HL-60 (cell line): ENCODE measurements around the gene SLC4A8.
"Not testable (repeated sequence)": the region's sequence is repeated elsewhere in the genome, so short reads cannot be mapped to it uniquely, and the experiment has no call there.

ENCODE experiments used
- DNase-seq, 2 experiments: peaks; one replicate each; pipeline ENCODE4 v3.0.0-alpha.2; 2010 to 2020; ENCODE audit warnings: low read depth in 1 of 2, low spot score in 1 of 2
- H3K27ac ChIP-seq: fragments of 250-450 bp; sonication (Bioruptor Pico); replicated peaks from 2 replicates; pipeline ENCODE4 v1.5.1; 2020; ENCODE audit warnings: mild to moderate bottlenecking, moderate library complexity
- H3K27me3 ChIP-seq: fragments of 250-450 bp; sonication (Bioruptor Pico); 2 replicates; pipeline ENCODE4 v1.5.1; 2021; ENCODE audit warnings: mild to moderate bottlenecking, moderate library complexity; ENCODE audit not compliant: insufficient read depth, poor library complexity, severe bottlenecking
- H3K4me3 ChIP-seq: replicated peaks from 2 replicates; pipeline ENCODE4 v1.5.1; 2011; ENCODE audit warnings: mild to moderate bottlenecking, control low read depth, low read length; ENCODE audit not compliant: insufficient read depth
- CTCF ChIP-seq: IDR thresholded peaks from one replicate; pipeline ENCODE4 v1.5.1; 2011; ENCODE audit warnings: low read length, control low read depth, inconsistent platforms; ENCODE audit not compliant: insufficient read depth
- GABPA ChIP-seq: IDR thresholded peaks from 2 replicates; pipeline ENCODE4 v1.6.1; 2012; ENCODE audit warnings: low read depth
- POLR2AphosphoS5 ChIP-seq: IDR thresholded peaks from 2 replicates; pipeline ENCODE4 v1.6.1; 2012; ENCODE audit warnings: low read depth
- REST ChIP-seq: IDR thresholded peaks from 2 replicates; pipeline ENCODE4 v1.6.1; 2012; ENCODE audit warnings: low read depth; ENCODE audit not compliant: insufficient replicate concordance
- SPI1 ChIP-seq: IDR thresholded peaks from 2 replicates; pipeline ENCODE4 v1.6.1; 2012; ENCODE audit warnings: low read depth, mild to moderate bottlenecking, borderline replicate concordance

SLC4A8 gene

GRCh38 chr12:51450806-51451205, 26.2 kb downstream of the SLC4A8 start:
- Histone ChIP-seq H3K27ac (no peak overlapping the region), H3K27me3 (no peaks in the 10 kb centered on the region), H3K4me3 (no peak overlapping the region)
- no peak for DNase-seq
- TF ChIP-seq REST (no peak), GABPA (no peak), POLR2AphosphoS5 (no peak), SPI1 (no peak), CTCF (no peak)

- H3K4me3 ChIP-seq, H3K27ac ChIP-seq, DNase-seq: not testable (repeated sequence)
These were observed 29.4 kb downstream of the SLC4A8 start for GRCh38 chr12:51454016-51454415.

GRCh38 chr12:51455050-51455449, 30.4 kb downstream of the SLC4A8 start:
- not testable (repeated sequence) for H3K27me3 ChIP-seq, H3K4me3 ChIP-seq, H3K27ac ChIP-seq, DNase-seq

More at GRCh38 chr12:51454016-51454415, 29.4 kb downstream of the SLC4A8 start:
- not testable (repeated sequence) for H3K27me3 ChIP-seq

- H3K4me3 ChIP-seq = no peak overlapping the region
- TF ChIP-seq POLR2AphosphoS5 = no peak
- TF ChIP-seq REST = no peak
- no peaks in the 10 kb centered on the region for H3K27me3 ChIP-seq
- DNase-seq = no peak
- no peak overlapping the region for H3K27ac ChIP-seq
These were observed 34.0 kb downstream of the SLC4A8 start for GRCh38 chr12:51458635-51459034.

GRCh38 chr12:51460519-51460918, 35.9 kb downstream of the SLC4A8 start:
- H3K27ac ChIP-seq = no peak overlapping the region
- no peak for TF ChIP-seq GABPA
- TF ChIP-seq CTCF = no peak
- TF ChIP-seq REST = no peak
- no peak for TF ChIP-seq POLR2AphosphoS5
- TF ChIP-seq SPI1 = no peak
- DNase-seq = no peak
- H3K4me3 ChIP-seq = no peak overlapping the region
- no peaks in the 10 kb centered on the region for H3K27me3 ChIP-seq
